HEK293 (cell line): ENCODE measurements around the gene GPR162.

Experiments used
- AEBP2 ChIP-seq: fragments of 450-650 bp; formaldehyde crosslinking; IDR thresholded peaks from 2 replicates; pipeline ENCODE4 v1.5.1; 2016; ENCODE audit warnings: missing biosample characterization, missing genetic modification characterization, borderline replicate concordance
- BCL11A ChIP-seq: fragments of 450-650 bp; formaldehyde crosslinking; IDR thresholded peaks from 2 replicates; pipeline ENCODE4 v1.5.1; 2016; ENCODE audit warnings: low read depth, missing biosample characterization, missing genetic modification characterization
- GFI1B ChIP-seq: fragments of 450-650 bp; formaldehyde crosslinking; IDR thresholded peaks from 2 replicates; pipeline ENCODE4 v1.5.1; 2016; ENCODE audit warnings: missing biosample characterization, missing genetic modification characterization
- INSM2 ChIP-seq: fragments of 450-650 bp; formaldehyde crosslinking; IDR thresholded peaks from 2 replicates; pipeline ENCODE4 v1.5.1; 2016; ENCODE audit warnings: missing biosample characterization, missing genetic modification characterization
- KLF10 ChIP-seq: fragments of 450-650 bp; IDR thresholded peaks from 2 replicates; pipeline ENCODE4 v1.5.1; 2018; ENCODE audit warnings: missing biosample characterization, mild to moderate bottlenecking, missing genetic modification characterization
- MZF1 ChIP-seq: fragments of 450-650 bp; formaldehyde crosslinking; IDR thresholded peaks from 2 replicates; pipeline ENCODE4 v1.5.1; 2017; ENCODE audit warnings: missing biosample characterization, missing genetic modification characterization, borderline replicate concordance
- PRDM4 ChIP-seq: fragments of 450-650 bp; formaldehyde crosslinking; IDR thresholded peaks from 2 replicates; pipeline ENCODE4 v1.5.1; 2017; ENCODE audit warnings: missing biosample characterization, missing genetic modification characterization
- ZNF148 ChIP-seq: fragments of 450-650 bp; formaldehyde crosslinking; IDR thresholded peaks from 2 replicates; pipeline ENCODE4 v1.5.0; 2017; ENCODE audit warnings: missing biosample characterization, missing genetic modification characterization, borderline replicate concordance
- ZNF184 ChIP-seq: fragments of 450-650 bp; IDR thresholded peaks from 2 replicates; pipeline ENCODE4 v1.5.1; 2018; ENCODE audit warnings: missing biosample characterization, mild to moderate bottlenecking, missing genetic modification characterization
- ZNF24 ChIP-seq: fragments of 450-650 bp; formaldehyde crosslinking; IDR thresholded peaks from 2 replicates; pipeline ENCODE4 v1.5.1; 2016; ENCODE audit warnings: missing biosample characterization, missing genetic modification characterization
- ZNF274 ChIP-seq, 2 experiments: fragments of 200-500 bp in 1 of 2; fragments of 450-650 bp in 1 of 2; sonication (Bioruptor generic) in 1 of 2; formaldehyde crosslinking in 1 of 2; IDR thresholded peaks; 2 replicates each; pipeline versions ENCODE4 v1.5.1 to v1.6.1; 2014 to 2016; ENCODE audit warnings: borderline replicate concordance in 1 of 2, inconsistent platforms in 1 of 2, low read length in 1 of 2, missing biosample characterization in 1 of 2, missing genetic modification characterization in 1 of 2
- ZNF280D ChIP-seq: fragments of 450-650 bp; formaldehyde crosslinking; IDR thresholded peaks from 2 replicates; pipeline ENCODE4 v1.5.1; 2016; ENCODE audit warnings: missing biosample characterization, missing genetic modification characterization
- ZNF302 ChIP-seq: fragments of 450-650 bp; formaldehyde crosslinking; IDR thresholded peaks from 2 replicates; pipeline ENCODE4 v1.5.1; 2016; ENCODE audit warnings: missing biosample characterization, missing genetic modification characterization, low read depth
- ZNF433 ChIP-seq: fragments of 450-650 bp; formaldehyde crosslinking; IDR thresholded peaks from 2 replicates; pipeline ENCODE4 v1.5.1; 2016; ENCODE audit warnings: missing biosample characterization, missing genetic modification characterization, low read depth
- ZNF518A ChIP-seq: fragments of 450-650 bp; formaldehyde crosslinking; conservative IDR thresholded peaks from 2 replicates; pipeline ENCODE4 v1.5.1; 2016; ENCODE audit warnings: low read depth, missing biosample characterization, missing genetic modification characterization
- ZNF571 ChIP-seq: fragments of 450-650 bp; formaldehyde crosslinking; IDR thresholded peaks from 2 replicates; pipeline ENCODE4 v1.5.0; 2017; ENCODE audit warnings: missing biosample characterization, missing genetic modification characterization
- ZNF580 ChIP-seq: fragments of 450-650 bp; formaldehyde crosslinking; IDR thresholded peaks from 2 replicates; pipeline ENCODE4 v1.5.1; 2016; ENCODE audit warnings: missing biosample characterization, missing genetic modification characterization
- ZSCAN4 ChIP-seq: fragments of 450-650 bp; formaldehyde crosslinking; IDR thresholded peaks from 2 replicates; pipeline ENCODE4 v1.5.1; 2017; ENCODE audit warnings: missing biosample characterization, missing genetic modification characterization

Gene GPR162

GRCh38 chr12:6873094-6874014, 51.7 kb downstream of the GPR162 start, which contains the start of gene SPSB2 (continued):
- no peak for TF ChIP-seq PRDM4
- TF ChIP-seq BCL11A (tag by site-specific recombination), result no peak
- no peak for TF ChIP-seq AEBP2
- TF ChIP-seq ZNF580 (tag by site-specific recombination), result 0 out of 2 replicates have a peak, but pooled peaks have one; percentile 12
- no peak for TF ChIP-seq ZNF184
- no peak for TF ChIP-seq GFI1B (tag by site-specific recombination)
- no peak for TF ChIP-seq ZNF571 (tag by site-specific recombination)
- no peak for TF ChIP-seq MZF1 (tag by site-specific recombination)
- peak; percentile 9; the same call in 1 of the 2 replicates for TF ChIP-seq INSM2
- no peak for TF ChIP-seq ZNF148 (tag by site-specific recombination)
- TF ChIP-seq ZNF280D (tag by site-specific recombination), result no peak
- 0 out of 2 replicates have a peak, but pooled peaks have one; percentile 17 for TF ChIP-seq ZNF24 (tag by site-specific recombination)
- no peak for TF ChIP-seq ZNF274 (IDR thresholded peaks at IDR 0.05; ENCODE audit: low read length)
- TF ChIP-seq ZNF274 (tag by site-specific recombination; IDR thresholded peaks at IDR 0.05; ENCODE audit: borderline replicate concordance), result no peak
- no peak for TF ChIP-seq ZNF302 (tag by site-specific recombination)
- no peak for TF ChIP-seq ZNF518A (tag by site-specific recombination)
- TF ChIP-seq ZNF433 (tag by site-specific recombination), result no peak
- TF ChIP-seq KLF10 (tag by site-specific recombination), result peak; percentile 96
- TF ChIP-seq ZSCAN4, result no peak
